Neural progenitor cell (in vitro differentiated cells): ENCODE data around the gene SLC23A2.

ENCODE experiments used
- EZH2 ChIP-seq: fragments of 200-600 bp; sonication (generic); IDR thresholded peaks from 2 replicates; pipeline ENCODE4 v1.6.1; 2017; ENCODE audit warnings: antibody characterized with exemption, mild to moderate bottlenecking, moderate library complexity
- EZH2phosphoT487 ChIP-seq: fragments of 200-600 bp; sonication (generic); IDR thresholded peaks from 2 replicates; pipeline ENCODE4 v1.6.1; 2017; ENCODE audit warnings: antibody characterized with exemption
- TF ChIP-seq, protein P1 (sequence below): fragments of 200-600 bp; sonication (generic); IDR thresholded peaks from 2 replicates; pipeline ENCODE4 v1.5.1; 2017; ENCODE audit warnings: antibody characterized with exemption, mild to moderate bottlenecking

DNA sequence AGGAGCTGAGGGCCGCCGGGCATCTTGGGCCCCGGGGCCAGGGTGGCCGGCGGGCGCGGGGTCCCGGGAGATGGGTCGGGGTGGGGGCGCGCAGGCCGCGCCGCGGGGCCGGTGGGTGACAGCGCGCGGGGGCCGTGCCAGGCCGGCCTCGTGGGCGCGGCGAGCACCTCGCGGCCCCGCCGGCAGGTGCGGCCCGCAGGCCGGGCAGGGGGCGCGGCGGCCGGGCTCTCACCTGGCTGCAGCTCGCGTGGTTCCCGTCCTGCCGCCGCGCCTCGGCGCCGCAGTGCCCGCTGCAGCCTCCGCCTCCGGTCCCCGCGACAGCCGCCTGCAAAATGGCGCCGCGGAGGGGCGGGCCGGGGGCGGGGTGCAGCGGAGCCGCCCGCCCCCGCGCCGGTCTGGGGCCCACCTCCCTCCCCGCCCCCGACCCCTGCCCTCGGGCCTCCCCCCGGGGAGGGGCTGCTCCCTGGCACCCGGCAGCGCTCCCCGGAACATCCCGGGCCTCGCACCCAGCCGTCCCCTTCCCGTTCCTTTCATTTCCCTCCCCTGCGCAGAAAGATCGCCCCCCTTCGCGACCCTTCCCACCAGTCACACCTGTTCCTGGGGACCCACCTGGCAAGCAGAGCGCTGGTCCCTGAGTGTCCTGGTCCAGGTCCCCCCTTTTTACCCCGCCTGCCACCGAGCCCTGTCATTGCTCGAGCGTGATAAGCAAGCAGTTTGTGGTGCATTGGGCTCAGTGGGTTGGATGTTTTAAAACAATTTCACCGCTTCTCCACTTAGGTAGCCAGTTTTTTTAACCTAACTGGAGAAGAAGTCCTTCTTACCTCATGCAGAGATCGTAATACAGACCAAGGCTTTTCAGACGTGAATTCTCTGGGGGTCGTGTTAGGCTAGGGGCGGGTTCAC is at the start of gene SLC23A2:
- TF ChIP-seq, protein P1, sequence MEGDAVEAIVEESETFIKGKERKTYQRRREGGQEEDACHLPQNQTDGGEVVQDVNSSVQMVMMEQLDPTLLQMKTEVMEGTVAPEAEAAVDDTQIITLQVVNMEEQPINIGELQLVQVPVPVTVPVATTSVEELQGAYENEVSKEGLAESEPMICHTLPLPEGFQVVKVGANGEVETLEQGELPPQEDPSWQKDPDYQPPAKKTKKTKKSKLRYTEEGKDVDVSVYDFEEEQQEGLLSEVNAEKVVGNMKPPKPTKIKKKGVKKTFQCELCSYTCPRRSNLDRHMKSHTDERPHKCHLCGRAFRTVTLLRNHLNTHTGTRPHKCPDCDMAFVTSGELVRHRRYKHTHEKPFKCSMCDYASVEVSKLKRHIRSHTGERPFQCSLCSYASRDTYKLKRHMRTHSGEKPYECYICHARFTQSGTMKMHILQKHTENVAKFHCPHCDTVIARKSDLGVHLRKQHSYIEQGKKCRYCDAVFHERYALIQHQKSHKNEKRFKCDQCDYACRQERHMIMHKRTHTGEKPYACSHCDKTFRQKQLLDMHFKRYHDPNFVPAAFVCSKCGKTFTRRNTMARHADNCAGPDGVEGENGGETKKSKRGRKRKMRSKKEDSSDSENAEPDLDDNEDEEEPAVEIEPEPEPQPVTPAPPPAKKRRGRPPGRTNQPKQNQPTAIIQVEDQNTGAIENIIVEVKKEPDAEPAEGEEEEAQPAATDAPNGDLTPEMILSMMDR, result no peak
- TF ChIP-seq EZH2, result no peak
- TF ChIP-seq EZH2phosphoT487, result no peak
